Lung (tissue), 12 donors: ENCODE data around the gene ITGA11. TPM values are rescaled to one million over a fixed set of nuclear protein-coding genes. Genes with fewer than 3 reads are reported as not detected.

Source experiments
- ATAC-seq: fragments of 200-7000 bp; cut with Tn5 transposase; one replicate; pipeline ENCODE4 v1.9.1; 2020; ENCODE audit warnings: moderate number of reproducible peaks; ENCODE audit not compliant: insufficient read depth, low FRiP score
- DNase-seq, 3 donors: peaks; one replicate each; pipeline ENCODE4 v3.0.0-alpha.2; 2013 to 2017
- H3K27ac ChIP-seq, 2 donors: one replicate each; pipeline ENCODE4 v1.5.1; 2013; ENCODE audit warnings: mild to moderate bottlenecking in 2 of 2, moderate library complexity in 2 of 2, control low read depth in 1 of 2, inconsistent platforms in 1 of 2, low read depth in 1 of 2, low read length in 1 of 2
- H3K27me3 ChIP-seq, 3 donors: one replicate each; pipeline ENCODE4 v1.5.1; 2013; ENCODE audit warnings: low read length in 2 of 3; ENCODE audit not compliant: control insufficient read depth in 3 of 3, insufficient read depth in 3 of 3
- H3K36me3 ChIP-seq, 4 donors: one replicate each; pipeline ENCODE4 v1.5.1; 2013; ENCODE audit warnings: low read length in 4 of 4, mild to moderate bottlenecking in 1 of 4, moderate library complexity in 1 of 4; ENCODE audit not compliant: control insufficient read depth in 4 of 4, insufficient read depth in 4 of 4
- H3K4me1 ChIP-seq, 5 donors: one replicate each; pipeline ENCODE4 v1.5.1; 2013; ENCODE audit warnings: low read length in 5 of 5, mild to moderate bottlenecking in 2 of 5, moderate library complexity in 1 of 5; ENCODE audit not compliant: control insufficient read depth in 5 of 5, insufficient read depth in 5 of 5
- H3K4me3 ChIP-seq: one replicate; pipeline ENCODE4 v1.5.1; 2013; ENCODE audit warnings: mild to moderate bottlenecking, control low read depth, moderate library complexity
- H3K9ac ChIP-seq, 2 donors: one replicate each; pipeline ENCODE4 v1.5.1; 2013; ENCODE audit warnings: low read length in 2 of 2, control low read depth in 1 of 2; ENCODE audit not compliant: insufficient read depth in 1 of 2
- H3K9me3 ChIP-seq, 4 donors: one replicate each; pipeline ENCODE4 v1.5.1; 2013; ENCODE audit warnings: low read length in 3 of 4, mild to moderate bottlenecking in 1 of 4, moderate library complexity in 1 of 4; ENCODE audit not compliant: control insufficient read depth in 4 of 4, insufficient read depth in 3 of 4
- WGBS, 2 donors: extraction: QIAGEN DNeasy Blood & Tissue Kit; methylation state at CpG; one replicate each; pipeline ENCODE4 v1.1.7; 2013; 5-methylcytosine and 5-hydroxymethylcytosine counted together
- polyA plus RNA-seq, 2 donors: library from polyadenylated mRNA; stranded (reverse); fragments of 200-250 nt; gene quantifications; one replicate each; pipeline ENCODE4 v1.2.1, GENCODE V29; 2013
- total RNA-seq, 2 donors: library from RNA; depleted of rRNA in 1 of 2; stranded (reverse); fragments of >200 nt in 1 of 2; gene quantifications; one replicate each; pipeline ENCODE4 v1.2.1, GENCODE V29; 2014 to 2021
- TF ChIP-seq, protein P1 (sequence below): IDR thresholded peaks from 2 replicates; pipeline ENCODE4 v1.5.1; 2012; ENCODE audit warnings: mild to moderate bottlenecking; ENCODE audit errors: control extremely low read depth, extremely low read depth
- donor health status: control.
- donor health status: control.
- donor health status: Bipolar disorder and iron deficiency.
- donor health status: healthy.
- donor health status: DM: yes; HTN: yes; CAD: no.

The ITGA11 gene
- total and polyA plus RNA-seq, 4 donors = 0.35 to 1.8 (median 1.0) TPM

DNA sequence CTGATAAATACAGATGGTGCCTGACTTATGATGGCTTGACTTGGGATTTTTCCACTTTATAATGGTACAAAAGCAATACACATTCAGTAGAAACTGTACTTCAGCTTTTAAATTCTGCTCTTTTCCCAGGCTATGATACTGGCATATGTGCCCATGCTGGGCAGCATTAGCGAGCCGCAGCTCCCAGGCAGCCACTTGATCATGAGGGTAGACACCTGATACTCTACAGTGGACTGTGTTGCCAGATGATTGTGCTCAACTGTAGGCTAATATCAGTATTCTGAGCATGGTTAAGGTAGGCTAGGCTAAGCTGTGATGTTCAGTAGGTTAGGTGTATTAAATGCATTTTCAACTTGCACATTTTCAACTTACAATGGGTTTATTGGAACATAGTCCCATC lies 172.1 kb downstream of the ITGA11 start:
- DNase-seq = no peak
- H3K27ac ChIP-seq = peak overlapping the region in 1 of 2 donors; percentile 18

DNA sequence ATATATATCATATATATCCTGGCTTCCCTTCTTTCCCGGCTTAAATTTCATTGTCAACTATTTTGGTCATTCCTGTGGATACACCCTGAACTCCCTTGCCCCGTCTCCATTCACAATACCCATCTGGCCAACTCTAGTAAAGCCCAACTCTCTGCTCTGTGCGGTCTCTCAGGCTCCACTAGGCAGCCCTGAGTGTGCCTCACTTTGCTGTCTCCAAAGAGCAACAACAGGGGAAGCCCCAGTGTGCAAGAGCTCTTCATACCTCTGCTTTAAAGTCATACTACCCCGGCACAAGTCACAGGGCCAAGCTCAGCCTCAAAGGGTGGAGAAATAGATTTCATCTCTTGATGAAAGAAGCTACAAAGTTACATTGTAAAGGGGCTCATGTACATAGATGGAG lies 173.3 kb downstream of the ITGA11 start:
- H3K4me1 ChIP-seq = peaks cover 0 to 4% (median 2%) of the 10 kb centered on the region in 5 donors
- H3K4me3 ChIP-seq = no peak overlapping the region
- H3K9ac ChIP-seq = no peak overlapping the region
- H3K9me3 ChIP-seq = no peaks in the 10 kb centered on the region
- H3K27ac ChIP-seq = no peak overlapping the region
- H3K27me3 ChIP-seq = peaks cover 0 to 5% (median 3%) of the 10 kb centered on the region in 3 donors
- 66 to 78% methylated on average over 4 of the region's 4 CpGs for WGBS, 2 donors
- H3K36me3 ChIP-seq = no peaks in the 10 kb centered on the region
- ATAC-seq = no peak
- TF ChIP-seq, protein P1, sequence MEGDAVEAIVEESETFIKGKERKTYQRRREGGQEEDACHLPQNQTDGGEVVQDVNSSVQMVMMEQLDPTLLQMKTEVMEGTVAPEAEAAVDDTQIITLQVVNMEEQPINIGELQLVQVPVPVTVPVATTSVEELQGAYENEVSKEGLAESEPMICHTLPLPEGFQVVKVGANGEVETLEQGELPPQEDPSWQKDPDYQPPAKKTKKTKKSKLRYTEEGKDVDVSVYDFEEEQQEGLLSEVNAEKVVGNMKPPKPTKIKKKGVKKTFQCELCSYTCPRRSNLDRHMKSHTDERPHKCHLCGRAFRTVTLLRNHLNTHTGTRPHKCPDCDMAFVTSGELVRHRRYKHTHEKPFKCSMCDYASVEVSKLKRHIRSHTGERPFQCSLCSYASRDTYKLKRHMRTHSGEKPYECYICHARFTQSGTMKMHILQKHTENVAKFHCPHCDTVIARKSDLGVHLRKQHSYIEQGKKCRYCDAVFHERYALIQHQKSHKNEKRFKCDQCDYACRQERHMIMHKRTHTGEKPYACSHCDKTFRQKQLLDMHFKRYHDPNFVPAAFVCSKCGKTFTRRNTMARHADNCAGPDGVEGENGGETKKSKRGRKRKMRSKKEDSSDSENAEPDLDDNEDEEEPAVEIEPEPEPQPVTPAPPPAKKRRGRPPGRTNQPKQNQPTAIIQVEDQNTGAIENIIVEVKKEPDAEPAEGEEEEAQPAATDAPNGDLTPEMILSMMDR = no peak
- DNase-seq = no peak

More for the DNA sequence above, 172.1 kb downstream of the ITGA11 start:
- H3K9ac ChIP-seq = no peak overlapping the region
- H3K9me3 ChIP-seq = no peaks in the 10 kb centered on the region
- H3K27me3 ChIP-seq = peaks cover 0 to 9% (median 8%) of the 10 kb centered on the region in 3 donors
- no peak for ATAC-seq
- 81 to 89% methylated on average over 2 of the region's 2 CpGs for WGBS, 2 donors
- TF ChIP-seq, protein P1 = no peak
- peaks cover 0 to 4% (median 2%) of the 10 kb centered on the region in 5 donors for H3K4me1 ChIP-seq
- no peak overlapping the region for H3K4me3 ChIP-seq
- H3K36me3 ChIP-seq = no peaks in the 10 kb centered on the region

DNA sequence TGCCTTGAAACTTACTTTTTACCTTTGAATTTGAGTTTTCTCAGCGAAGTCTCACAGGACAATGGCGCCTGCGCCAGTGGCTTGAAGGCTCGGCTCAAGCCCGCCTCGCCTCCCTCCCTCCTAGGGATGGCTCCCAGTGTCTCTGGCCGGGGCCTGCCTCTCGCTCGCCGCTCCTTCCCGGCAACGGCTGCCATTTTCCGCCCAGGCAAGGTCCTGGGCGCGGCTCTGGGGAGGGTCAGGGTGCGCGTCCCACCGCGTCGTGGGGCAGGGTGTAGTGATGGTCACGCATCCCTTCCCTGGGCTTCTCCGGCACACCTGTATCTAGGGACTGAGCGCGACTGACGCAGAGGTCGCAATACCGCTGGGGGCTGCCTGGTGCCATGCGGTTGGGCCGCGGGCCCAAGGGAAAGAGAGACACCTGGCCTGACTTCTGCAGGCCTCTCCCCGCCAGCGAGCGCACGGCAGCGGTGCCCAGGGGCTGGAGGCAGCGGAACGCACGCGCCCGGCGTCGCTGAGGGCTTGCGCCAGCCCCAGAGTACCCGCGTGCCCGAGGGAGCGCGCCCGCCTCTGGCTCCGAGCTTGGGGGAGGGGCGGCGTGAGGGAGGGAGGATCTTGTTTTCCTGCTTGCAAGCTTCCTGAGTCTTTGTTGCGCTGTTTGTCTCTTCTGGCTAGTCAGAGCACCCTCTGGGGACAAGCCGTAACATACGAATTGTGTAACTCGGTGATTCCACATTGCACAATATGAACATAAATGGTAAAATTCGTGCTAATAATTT lies 175.1 kb downstream of the ITGA11 start:
- ATAC-seq (peak; percentile 91), DNase-seq (peak; percentile 93 to 96 (median 95))
- Histone ChIP-seq H3K9me3 (no peaks in the 10 kb centered on the region), H3K4me3 (peak overlapping the region; percentile 46), H3K27me3 (no peaks in the 10 kb centered on the region), H3K4me1 (peaks cover 0 to 4% (median 2%) of the 10 kb centered on the region in 5 donors), H3K27ac (peak overlapping the region; percentile 82 to 94), H3K36me3 (no peaks in the 10 kb centered on the region), H3K9ac (peak overlapping the region; percentile 68 to 87)
- 8 to 11% methylated on average over 46 to 57 of the region's 57 CpGs for WGBS, 2 donors
- TF ChIP-seq, protein P1 = no peak
